Measurements from ENCODE around the gene ZNF462.
A peak's percentile ranks its signal among the peaks of the same experiment; 100 is the strongest.

The ZNF462 gene

DNA sequence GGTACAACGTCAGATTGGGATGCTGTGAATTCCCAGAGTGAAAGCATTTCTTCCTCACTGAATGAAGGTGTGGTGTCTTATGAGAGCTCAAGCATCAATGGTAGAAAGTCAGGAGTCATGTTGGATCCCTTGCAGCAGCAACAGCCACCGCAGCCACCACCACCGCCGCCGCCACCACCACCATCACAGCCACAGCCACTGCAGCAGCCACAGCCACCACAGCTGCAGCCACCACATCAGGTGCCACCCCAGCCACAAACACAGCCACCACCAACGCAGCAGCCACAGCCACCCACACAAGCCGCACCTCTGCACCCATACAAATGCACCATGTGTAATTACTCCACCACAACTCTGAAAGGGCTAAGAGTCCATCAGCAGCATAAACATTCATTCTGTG is 62.4 kb downstream of the ZNF462 start:
- DNase-seq (ENCODE audit: low spot score): no peak

DNA sequence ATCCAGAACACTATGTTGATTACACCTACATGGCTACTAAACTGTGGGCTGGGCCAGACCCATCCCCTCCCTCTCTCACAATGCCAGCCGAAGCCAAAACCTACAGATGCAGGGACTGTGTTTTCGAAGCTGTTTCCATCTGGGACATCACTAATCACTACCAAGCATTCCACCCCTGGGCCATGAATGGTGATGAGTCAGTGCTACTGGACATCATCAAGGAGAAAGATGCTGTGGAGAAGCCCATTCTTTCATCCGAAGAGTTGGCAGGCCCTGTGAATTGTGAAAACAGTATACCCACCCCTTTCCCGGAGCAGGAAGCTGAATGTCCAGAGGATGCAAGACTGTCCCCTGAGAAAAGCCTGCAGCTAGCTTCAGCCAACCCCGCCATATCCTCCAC is 65.0 kb downstream of the ZNF462 start:
- DNase-seq (ENCODE audit: low spot score): no peak

DNA sequence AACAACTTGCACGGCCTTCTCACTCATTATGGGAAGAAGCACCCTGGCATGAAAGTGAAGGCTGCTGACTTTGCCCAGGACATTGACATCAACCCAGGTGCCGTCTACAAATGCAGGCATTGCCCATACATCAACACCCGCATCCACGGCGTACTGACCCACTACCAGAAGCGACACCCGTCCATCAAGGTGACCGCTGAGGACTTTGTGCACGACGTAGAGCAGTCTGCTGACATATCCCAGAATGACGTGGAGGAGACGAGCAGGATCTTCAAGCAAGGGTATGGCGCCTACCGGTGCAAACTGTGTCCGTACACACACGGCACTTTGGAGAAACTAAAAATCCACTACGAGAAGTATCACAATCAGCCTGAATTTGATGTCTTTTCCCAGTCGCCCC is 65.4 kb downstream of the ZNF462 start:
- no peak for DNase-seq (ENCODE audit: low spot score)

DNA sequence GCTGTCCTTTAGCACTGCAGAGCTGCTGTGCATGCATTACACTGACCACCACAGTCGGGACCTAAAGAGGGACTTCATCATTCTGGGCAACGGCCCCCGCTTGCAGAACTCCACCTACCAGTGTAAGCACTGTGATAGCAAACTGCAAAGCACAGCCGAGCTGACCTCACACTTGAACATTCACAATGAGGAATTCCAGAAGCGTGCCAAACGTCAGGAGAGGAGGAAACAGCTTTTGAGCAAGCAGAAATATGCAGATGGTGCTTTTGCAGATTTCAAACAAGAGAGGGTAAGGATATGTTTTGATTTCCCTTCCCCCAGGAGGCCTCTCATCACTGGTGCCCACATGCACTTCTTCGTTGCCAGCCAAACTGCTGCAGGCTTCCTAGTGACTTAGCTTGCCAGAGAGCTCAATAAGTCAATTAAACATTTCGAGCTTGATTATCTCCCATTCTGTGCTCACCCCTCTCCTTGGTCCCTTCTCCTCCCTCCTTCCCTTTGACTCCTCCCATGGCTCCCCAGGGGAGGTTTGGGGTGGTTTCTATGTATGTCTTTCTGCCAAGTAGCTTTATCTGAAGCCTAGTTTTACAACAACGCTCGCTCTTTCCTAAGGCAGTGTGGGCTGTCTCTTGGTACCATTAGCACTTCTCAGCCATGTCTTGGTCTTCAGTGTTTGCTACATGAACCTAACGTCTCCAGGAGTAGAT is 66.7 kb downstream of the ZNF462 start:
- no peak for DNase-seq (ENCODE audit: low spot score)

DNA sequence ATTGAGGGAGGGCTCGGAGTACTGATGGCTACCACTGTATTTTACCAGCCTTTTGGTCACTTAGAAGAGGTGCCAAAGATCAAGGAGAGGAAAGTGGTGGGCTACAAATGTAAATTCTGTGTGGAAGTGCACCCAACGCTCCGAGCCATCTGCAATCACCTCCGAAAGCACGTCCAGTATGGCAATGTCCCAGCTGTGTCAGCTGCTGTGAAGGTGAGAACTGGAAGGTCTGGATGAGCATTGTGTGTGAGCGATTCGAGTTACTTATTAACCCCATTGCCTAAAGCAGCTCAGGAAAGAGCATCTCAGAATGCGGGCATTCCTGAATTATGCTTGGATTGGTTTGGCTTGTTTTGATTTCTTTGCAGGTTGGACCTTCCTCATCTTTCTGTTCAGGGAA is 67.5 kb downstream of the ZNF462 start:
- no peak for DNase-seq (ENCODE audit: low spot score)

DNA sequence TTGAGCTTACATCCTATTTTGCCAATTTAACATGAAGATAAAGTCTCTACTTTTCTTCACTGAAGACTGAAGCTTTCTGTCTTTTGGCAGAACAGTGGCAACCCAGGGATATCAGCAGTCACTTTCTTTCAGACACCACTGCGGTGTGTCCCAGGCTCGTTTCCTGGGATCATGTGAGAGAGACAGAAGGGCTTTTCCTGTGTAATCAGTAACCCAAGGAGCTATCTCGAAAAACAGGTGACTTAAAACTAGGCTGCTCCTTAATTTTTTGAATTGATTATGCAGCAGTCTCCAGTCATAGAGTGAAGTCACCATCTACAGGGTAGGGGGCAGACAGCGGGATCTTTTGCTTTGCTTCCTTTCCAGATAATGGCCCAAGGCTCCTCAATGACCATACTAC is 68.5 kb downstream of the ZNF462 start:
- no peak for DNase-seq (ENCODE audit: low spot score)

DNA sequence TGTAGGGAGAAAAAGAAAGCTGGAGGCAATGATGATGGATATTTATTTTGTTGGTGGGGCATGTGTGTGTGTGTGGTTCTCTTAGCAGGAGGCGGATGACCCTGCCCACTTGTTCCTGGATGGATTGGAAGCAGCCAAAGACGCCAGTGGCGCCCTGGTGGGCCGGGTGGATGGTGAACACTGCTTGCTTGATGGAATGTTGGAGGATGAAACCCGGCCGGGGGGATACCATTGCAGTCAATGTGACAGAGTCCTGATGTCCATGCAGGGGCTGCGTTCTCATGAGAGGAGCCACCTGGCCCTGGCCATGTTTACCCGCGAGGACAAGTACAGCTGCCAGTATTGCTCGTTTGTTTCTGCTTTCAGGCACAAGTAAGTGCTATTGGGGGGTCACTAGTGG is 69.2 kb downstream of the ZNF462 start:
- no peak for DNase-seq (ENCODE audit: low spot score)

DNA sequence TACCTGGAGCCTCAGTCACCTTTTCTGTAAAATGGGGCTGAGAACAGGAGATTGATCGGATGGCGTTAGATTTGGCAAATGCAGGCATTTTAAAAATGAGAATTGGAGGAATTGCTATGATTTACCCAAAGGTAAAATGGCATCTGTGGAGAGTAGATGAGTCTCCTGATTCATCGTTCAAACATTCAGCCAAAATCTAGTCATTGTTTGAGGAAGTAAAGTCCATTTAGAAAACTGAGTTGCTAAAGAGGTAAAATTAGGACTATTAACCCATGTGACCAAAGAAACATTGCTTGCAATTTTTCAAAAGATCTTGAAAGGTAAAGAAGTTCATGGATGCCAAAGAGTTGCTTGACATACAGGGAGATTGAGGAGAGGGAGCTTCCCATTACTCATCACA is 69.7 kb downstream of the ZNF462 start:
- no peak for DNase-seq (ENCODE audit: low spot score)

DNA sequence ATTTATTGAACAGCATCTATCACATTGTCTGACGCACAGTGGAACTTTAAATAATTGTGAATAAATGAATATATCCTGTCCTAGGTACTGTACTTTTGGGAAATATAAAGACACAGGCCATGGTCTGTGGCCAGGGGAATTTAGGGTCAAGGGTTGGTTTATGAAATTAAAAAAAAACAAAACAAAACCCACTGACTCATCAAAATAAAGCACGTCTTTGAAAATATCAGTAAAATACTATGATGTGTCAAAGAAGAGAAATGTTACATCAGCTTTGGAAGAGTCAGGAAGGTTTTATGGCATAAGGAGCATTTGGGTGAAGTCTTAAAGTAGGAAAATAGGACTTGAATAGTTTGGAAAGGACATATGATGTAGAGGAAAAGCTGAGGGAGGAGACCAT is 70.5 kb downstream of the ZNF462 start:
- no peak for DNase-seq (ENCODE audit: low spot score)

DNA sequence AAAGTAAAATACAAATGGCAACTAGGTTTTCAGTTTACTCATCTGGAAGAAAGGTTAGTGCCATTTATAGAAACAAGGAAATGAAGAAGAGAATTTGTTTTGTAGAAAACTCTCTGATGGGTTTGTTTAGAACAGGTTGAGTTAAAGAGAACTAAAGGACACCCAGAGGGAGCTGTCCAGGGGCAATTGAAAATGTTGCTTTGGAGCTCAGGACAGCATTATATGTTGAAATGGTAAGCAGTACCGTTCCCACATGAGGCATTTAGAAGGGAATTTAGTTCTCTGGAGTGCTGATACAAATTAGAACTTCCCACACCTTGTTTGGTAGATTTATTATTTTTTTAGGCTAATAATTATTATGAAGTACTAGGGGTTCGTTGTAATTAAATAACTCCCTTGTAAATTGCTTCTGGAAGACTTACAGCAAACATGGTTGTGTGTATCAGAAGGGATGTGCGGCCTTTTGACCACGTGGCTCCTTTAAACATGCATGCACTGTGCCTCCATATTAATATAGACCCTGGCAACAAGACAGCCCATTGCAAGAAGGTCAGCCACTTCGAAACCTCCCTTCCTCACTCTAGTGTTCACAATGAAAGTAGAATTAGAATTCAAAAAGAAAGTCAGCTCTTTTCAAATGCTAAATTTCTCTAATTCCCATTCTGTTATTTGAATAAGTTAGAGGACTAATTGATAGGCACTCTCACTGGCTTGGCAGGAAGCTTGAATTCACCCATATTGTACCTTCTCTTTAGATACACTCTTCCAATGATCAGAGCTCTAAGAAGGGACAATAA is 71.7 kb downstream of the ZNF462 start:
- no peak for DNase-seq (ENCODE audit: low spot score)

DNA sequence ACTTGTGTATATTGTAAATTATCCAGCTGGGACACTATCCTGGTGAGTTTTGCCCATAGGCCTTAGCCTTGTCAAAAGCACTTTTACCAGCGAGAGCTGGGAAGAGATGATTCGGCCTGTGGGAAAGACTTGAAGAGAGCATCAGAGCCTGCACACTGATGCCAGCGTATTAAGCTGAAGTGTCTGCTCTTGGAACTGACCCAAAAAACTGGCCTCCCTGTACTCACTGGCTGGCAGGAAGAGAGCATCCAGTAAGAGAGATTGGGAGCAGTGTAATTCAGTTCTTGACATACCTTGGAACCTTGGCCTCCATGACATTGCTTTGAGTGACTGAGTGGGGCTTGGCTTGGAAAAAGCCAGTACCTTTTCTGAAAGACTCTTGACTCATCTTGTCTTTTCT is 73.7 kb downstream of the ZNF462 start:
- no peak for DNase-seq (ENCODE audit: low spot score)

DNA sequence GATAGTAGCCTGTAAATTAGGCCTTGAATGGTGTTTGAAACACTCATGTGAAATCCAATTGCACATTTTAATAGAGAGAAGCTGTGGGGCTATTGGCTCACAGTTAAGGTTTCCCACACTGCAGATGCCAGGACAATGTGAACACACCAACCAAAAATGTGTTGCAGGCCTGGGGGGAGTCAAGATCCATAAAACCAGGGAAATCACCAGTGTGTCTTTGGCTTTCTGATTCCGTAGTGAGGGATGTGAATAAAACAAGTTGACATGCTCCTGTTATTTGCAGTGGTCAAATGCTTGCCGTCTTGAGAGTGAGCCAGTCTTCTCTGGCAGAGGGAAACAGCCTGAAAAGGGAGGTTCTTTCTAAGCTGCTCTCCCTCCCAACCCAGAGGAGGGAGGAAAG is 79.0 kb downstream of the ZNF462 start:
- no peak for DNase-seq (ENCODE audit: low spot score)

DNA sequence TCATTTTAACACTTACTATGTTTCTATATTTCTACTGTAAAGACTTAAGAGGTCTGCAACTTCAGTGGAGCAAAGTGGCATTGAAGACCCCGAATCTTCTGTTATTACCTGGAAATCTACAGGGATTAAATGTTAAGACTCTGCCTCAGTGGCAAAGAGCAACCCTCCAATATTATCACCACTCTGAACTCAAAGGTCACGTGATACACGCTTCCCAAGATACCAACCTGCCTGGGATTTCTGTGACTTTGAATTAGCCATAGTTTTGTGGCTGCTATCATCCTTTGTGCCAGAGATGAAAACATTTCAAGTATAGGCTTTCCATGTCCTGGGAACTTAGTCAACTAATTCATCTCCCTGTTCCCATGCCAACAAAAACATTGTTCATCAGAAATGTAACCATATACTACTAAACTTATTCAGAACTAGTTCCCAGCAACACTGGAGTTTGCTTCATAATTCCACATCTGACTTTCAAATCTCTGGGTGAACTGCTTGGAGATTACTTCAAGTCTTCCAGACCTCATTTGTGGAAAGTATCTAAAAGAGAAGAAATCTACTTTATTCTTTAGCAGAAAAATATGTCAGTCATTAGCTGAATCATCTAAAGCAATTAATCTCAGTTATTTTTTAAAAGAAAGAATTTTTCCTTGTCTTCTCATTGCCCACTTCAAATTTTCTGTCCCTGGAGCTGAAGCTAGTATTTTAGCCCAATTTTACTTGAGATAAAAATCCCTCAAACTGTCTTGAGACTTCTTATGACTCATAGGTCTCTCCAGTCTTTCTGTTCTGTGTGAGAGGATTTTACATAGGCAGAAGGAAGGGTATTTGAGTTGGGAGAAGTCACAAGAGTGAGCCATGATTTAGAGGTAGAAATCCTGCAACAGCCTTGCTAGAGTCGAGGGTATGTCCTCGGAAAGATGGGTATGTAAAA is 83.0 kb downstream of the ZNF462 start:
- DNase-seq (ENCODE audit: low spot score): no peak

DNA sequence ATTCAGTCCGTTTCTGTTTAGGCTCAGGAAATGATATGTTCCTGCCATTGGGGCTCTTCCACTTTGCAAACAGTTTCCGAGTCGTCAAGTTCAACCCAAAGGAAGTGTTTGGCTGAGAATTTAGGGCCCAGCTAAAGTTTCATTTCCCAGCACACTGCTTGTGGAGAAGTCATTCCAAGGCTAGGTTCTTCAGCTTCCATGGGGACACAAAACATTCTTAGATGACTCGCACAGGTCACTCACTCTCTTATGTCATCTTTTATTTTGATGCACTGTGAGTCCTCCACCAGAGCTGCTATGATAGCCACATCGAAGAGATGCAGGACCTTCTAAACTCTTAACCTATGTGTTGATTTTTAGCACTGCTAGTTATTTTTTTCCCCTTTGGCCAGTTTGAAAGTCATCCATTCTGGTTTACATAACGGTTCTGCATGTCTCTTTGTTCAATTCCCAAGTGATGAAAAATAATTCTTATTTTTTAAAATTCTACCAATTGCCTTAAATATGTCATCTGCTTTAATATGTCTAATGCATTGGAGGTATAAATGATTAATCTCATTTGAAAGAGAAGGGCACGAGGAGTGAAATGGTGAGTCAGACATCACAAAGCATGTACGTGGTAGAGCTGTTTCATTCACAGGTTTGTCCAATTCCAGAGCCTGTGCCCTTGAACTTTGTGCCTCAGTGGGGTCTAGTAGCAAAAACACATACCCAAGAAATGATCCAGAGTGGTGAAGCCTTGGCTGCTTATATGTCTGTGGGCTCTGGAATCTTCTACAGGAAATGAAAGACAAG is 84.3 kb downstream of the ZNF462 start:
- DNase-seq (ENCODE audit: low spot score): no peak

DNA sequence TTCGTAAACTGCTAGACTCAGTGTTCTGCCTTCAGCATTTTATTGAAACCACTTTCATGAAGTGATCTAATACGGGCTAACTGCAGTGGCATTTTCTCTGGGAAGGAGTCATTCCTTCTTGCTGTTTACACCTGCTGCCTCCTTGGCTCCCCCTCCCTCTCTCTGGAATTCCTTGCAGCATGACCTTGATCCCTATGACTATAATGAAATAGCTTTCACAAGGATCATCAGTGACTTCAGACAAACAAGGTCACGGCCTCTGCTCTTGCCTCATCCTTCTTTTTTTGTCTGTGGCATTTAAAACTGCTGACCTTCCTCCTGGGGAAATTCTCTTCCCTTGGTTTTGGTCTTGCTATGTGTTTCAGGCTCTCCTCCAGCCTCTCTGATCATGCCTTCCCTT is 90.2 kb downstream of the ZNF462 start:
- no peak for DNase-seq (ENCODE audit: low spot score)

DNA sequence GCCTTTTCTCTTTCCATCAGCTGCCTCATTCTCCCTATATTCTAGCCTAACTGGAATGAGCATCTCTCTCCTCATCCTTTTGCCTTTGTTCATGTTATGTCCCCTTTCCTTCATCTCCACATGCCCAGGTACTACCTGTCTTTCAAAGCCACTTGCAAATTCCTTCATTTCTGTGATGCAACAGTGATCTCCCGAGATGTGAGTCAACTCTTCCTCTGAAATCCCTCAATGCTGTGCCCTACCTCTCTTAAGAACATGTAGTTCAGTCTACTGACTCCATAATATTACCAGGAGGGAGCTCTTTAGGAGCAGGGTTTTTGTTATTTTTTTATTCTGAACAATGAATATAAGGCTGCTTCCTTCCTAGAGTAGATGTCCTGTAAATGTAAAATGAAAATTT is 91.6 kb downstream of the ZNF462 start:
- DNase-seq (ENCODE audit: low spot score): no peak

DNA sequence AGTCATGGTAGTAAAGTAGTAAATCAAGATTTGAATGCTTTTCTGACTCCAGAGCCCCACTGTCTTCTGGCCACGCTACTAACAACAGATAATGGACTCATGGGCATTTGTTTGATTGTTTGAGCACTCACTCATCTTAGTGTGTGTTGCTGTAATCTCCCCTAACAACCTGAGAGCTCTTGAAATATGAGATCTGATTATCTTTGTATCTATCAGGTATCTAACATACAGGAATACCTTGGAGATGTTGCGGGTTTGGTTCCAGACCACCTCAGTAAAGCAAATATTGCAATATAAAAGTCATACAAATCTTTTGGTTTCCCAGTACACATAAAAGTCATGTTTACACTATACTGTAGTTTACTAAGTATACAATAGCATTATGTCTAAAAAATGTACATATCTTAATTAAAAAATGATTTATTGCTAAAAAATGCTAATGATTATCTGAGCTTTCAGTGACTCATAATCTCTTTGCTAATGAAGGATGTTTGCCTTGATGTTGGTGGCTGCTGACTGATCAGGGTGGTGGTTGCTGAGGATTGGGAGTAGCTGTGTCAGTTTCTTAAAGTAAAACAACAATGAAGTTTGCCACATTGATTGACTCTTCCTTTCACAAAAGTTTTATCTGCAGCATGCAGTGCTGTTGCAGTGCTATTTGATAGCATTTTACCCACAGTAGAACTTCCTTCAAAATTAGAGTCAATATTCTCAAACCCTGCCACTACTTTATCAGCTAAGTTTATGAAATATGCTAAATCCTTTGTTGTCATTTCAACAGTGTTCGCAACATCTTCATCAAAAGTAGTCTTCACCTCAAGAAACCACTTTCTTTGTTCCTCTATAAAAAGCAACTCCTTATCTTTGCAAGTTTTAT is 92.2 kb downstream of the ZNF462 start:
- DNase-seq (ENCODE audit: low spot score): no peak

DNA sequence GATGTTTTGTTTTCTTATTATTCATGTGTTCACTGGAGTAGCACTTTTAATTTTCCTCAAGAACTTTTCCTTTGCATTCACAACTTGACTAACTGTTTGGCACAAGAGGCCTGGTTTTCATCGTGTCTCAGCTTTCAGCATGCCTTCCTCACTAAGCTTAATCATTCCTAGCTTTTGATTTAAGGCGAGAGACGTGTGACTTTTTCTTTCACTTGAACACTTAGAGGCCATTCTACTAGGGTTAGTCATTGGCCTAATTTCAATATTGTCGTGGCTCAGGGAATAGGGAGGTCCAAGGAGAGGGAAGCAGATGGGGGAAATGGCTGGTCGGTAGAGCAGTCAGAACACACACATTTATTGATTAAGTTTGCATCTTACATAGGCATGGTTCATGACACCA is 94.0 kb downstream of the ZNF462 start:
- no peak for DNase-seq (ENCODE audit: low spot score)

DNA sequence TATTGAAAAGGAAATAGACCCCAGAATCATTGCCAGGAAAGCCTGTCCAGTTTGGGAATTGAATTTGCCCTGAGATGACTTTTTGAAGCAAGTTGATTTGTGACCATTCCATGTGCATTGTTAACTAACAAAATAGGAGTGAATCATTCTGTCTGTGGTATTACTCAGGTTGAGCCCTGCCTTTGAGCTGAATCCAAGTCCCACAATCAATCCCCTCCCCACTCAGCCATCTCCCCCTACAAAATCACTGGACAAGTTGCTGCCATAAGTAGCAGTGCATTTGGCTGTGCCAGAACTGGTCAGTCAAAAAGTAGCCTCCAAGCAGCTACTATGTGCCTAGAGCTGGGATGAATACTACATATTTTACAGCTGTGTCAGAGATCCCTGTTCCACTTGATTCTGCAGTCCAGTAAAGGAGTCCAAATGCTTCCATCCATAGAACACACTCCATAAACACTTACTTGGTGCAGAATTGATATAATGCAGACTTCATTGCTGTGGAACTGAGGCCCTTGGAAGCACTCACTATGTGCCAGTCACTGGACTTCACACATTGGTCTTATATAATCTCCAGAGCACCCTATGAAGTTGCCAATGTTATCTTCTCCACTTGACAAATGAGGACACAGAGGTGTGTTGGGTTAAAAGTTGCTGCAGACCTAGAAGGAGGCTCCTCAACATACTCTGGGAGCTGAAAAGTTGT is 96.1 kb downstream of the ZNF462 start:
- no peak for DNase-seq (ENCODE audit: low spot score)

DNA sequence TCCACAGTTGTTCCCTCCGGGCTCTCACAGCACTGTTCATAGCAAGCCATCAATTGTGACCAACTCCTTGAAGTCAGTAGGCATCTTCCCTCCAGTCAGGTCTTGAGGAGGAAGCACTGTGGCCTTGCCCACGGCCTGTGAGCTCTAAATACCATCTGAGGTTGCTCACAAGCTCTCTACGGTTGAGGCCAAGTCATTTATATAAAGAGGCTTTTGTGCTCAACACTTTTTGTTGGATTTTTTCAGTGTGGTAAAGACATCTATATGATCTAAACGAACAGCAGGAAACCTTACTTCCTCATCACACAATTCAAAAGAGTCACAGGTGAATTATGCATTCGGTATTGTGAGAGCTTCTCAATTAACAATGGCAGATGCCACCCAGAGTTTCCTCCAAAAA is 97.3 kb downstream of the ZNF462 start:
- peak; percentile 57 for DNase-seq (ENCODE audit: low spot score)
